Endothelial cell of umbilical vein (primary cell): Measurements from ENCODE around the gene C17orf113. TPM values are rescaled to one million over a fixed set of nuclear protein-coding genes. Genes with fewer than 3 reads are reported as not detected.

Source experiments
- BruUV-seq: library from RNA; stranded (reverse); fragments of 400-500 nt; replicated peaks from 2 replicates; lab custom pipeline; 2021; lab: Mats Ljungman, UMichigan
- CTCF ChIA-PET: fragments of 300-600, 350-600 bp; sonication (Branson Sonifier 250); formaldehyde crosslinking; loops from one replicate; lab custom pipeline; 2021; ENCODE audit warnings: antibody characterized with exemption, inconsistent platforms; lab: Charles Lee
- POLR2A ChIA-PET: fragments of 300-600, 350-600 bp; sonication (Branson Sonifier 250); formaldehyde crosslinking; loops from one replicate; lab custom pipeline; 2021; ENCODE audit warnings: antibody characterized with exemption, inconsistent platforms; lab: Charles Lee
- DNase-seq: peaks from one replicate; pipeline ENCODE4 v3.0.0-alpha.2; 2011; ENCODE audit warnings: low read depth, low spot score
- FAIRE-seq: peaks from 2 replicates; lab custom pipeline; 2011; peaks lifted over from hg19 to GRCh38; lab: Jason Lieb, UNC
- H2AFZ ChIP-seq: 2 replicates; pipeline ENCODE4 v1.6.0; 2012; ENCODE audit warnings: low read depth, low read length, control low read depth, inconsistent platforms
- H3K27ac ChIP-seq: 2 replicates; pipeline ENCODE4 v1.5.1; 2011; ENCODE audit warnings: low read depth, mild to moderate bottlenecking, control low read depth, low read length, moderate library complexity; ENCODE audit not compliant: insufficient read depth
- H3K27me3 ChIP-seq, 2 experiments: 2 replicates each; pipeline versions ENCODE4 v1.6.0 to v1.6.1; 2011; ENCODE audit warnings: low read length in 2 of 2, mixed read lengths in 1 of 2; ENCODE audit not compliant: control insufficient read depth in 2 of 2, insufficient read depth in 2 of 2
- H3K36me3 ChIP-seq, 2 experiments: 2 replicates in 1 of 2; 3 replicates in 1 of 2; pipeline ENCODE4 v1.5.1; 2011; ENCODE audit warnings: low read length in 2 of 2, mild to moderate bottlenecking in 1 of 2, moderate library complexity in 1 of 2; ENCODE audit not compliant: control insufficient read depth in 2 of 2, insufficient read depth in 2 of 2; ENCODE audit errors: extremely low read depth in 1 of 2
- H3K4me1 ChIP-seq: 3 replicates; pipeline ENCODE4 v1.5.1; 2011; ENCODE audit warnings: mild to moderate bottlenecking, low read length; ENCODE audit not compliant: control insufficient read depth, insufficient read depth; ENCODE audit errors: extremely low read depth
- H3K4me2 ChIP-seq: 2 replicates; pipeline ENCODE4 v1.6.1; 2011; ENCODE audit warnings: low read length, control low read depth, mixed read lengths; ENCODE audit not compliant: insufficient read depth
- H3K4me3 ChIP-seq, 3 experiments: fragments of 200-600 bp in 1 of 3; sonication (generic), shearing (Covaris generic) in 1 of 3; replicated peaks in 1 of 3; 2 replicates each; pipeline ENCODE4 v1.5.1; 2011 to 2016; ENCODE audit warnings: control low read depth in 3 of 3, low read length in 3 of 3, mild to moderate bottlenecking in 2 of 3, inconsistent platforms in 1 of 3, low read depth in 1 of 3, moderate library complexity in 1 of 3; ENCODE audit not compliant: insufficient read depth in 1 of 3
- H3K79me2 ChIP-seq: 2 replicates; pipeline ENCODE4 v1.6.0; 2012; ENCODE audit warnings: low read length, inconsistent platforms; ENCODE audit not compliant: control insufficient read depth, insufficient read depth
- H3K9ac ChIP-seq: replicated peaks from 2 replicates; pipeline ENCODE3; 2011; ENCODE audit warnings: low read length, control low read depth; ENCODE audit not compliant: insufficient read depth; ENCODE audit errors: extremely low read depth
- H3K9me1 ChIP-seq: replicated peaks from 3 replicates; pipeline ENCODE4 v1.6.0; 2011; ENCODE audit warnings: mild to moderate bottlenecking, low read length; ENCODE audit not compliant: control insufficient read depth, insufficient read depth; ENCODE audit errors: extremely low read depth
- H3K9me3 ChIP-seq: replicated peaks from 2 replicates; pipeline ENCODE4 v1.5.1; 2012; ENCODE audit warnings: low read length, inconsistent platforms; ENCODE audit not compliant: control insufficient read depth, insufficient read depth
- H4K20me1 ChIP-seq: replicated peaks from 2 replicates; pipeline ENCODE3; 2011; ENCODE audit warnings: mild to moderate bottlenecking, low read length; ENCODE audit not compliant: control insufficient read depth, insufficient read depth; ENCODE audit errors: extremely low read depth
- EZH2 ChIP-seq: IDR thresholded peaks from 2 replicates; pipeline ENCODE4 v1.6.1; 2012; ENCODE audit warnings: borderline replicate concordance, low read depth, mild to moderate bottlenecking, moderate library complexity, low read length, inconsistent platforms; ENCODE audit not compliant: severe bottlenecking
- FOS ChIP-seq: IDR thresholded peaks from 2 replicates; pipeline ENCODE4 v1.6.1; 2011; ENCODE audit warnings: mild to moderate bottlenecking, low read length, moderate library complexity, borderline replicate concordance; ENCODE audit not compliant: insufficient read depth
- GATA2 ChIP-seq: IDR thresholded peaks from 2 replicates; pipeline ENCODE4 v1.7.0; 2011; ENCODE audit warnings: low read depth, mild to moderate bottlenecking, moderate library complexity, mixed read lengths, low read length; ENCODE audit not compliant: insufficient read length, insufficient read depth
- JUN ChIP-seq: IDR thresholded peaks from 2 replicates; pipeline ENCODE4 v1.6.1; 2011; ENCODE audit warnings: borderline replicate concordance, low read depth; ENCODE audit not compliant: insufficient read length, insufficient read depth
- MYC ChIP-seq: IDR thresholded peaks from one replicate; pipeline ENCODE4 v1.6.1; 2011; ENCODE audit warnings: mild to moderate bottlenecking, low read depth, low read length
- POLR2A ChIP-seq: IDR thresholded peaks from 2 replicates; pipeline ENCODE4 v1.6.1; 2012; ENCODE audit warnings: low read depth, mild to moderate bottlenecking, control low read depth, low read length
- POLR2AphosphoS5 ChIP-seq: IDR thresholded peaks from 2 replicates; pipeline ENCODE4 v1.6.1; 2012; ENCODE audit warnings: low read depth, mild to moderate bottlenecking, control low read depth, low read length, moderate library complexity; ENCODE audit not compliant: insufficient read depth
- dilution Hi-C: fragments of 300-500 bp; cut with MboI; formaldehyde crosslinking; loops from one replicate; pipeline ENCODE4 v1.15.0; 2019; ENCODE audit warnings: low sequenced_read_pairs; ENCODE audit not compliant: extremely low pct_ligation_motif_present
- intact Hi-C: fragments of 100-400 bp; cut with micrococcal nuclease; formaldehyde crosslinking; loops from one replicate; pipeline ENCODE4 v1.10.0; 2022
- polyA plus RNA-seq, 4 experiments: library from polyadenylated mRNA; depleted of rRNA in 3 of 4; stranded (reverse) in 3 of 4; unstranded in 1 of 4; fragments of >200 nt; gene quantifications; 2 replicates each; pipeline versions ENCODE4 v1.2.1 to v1.2.3, GENCODE V29; 2011 to 2012; ENCODE audit warnings: missing spikeins in 1 of 4
- total RNA-seq: library from RNA; stranded (reverse); gene quantifications from 2 replicates; pipeline ENCODE4 v1.2.3, GENCODE V29; 2021
- TF ChIP-seq, protein P1 (sequence below), 2 donors: IDR thresholded peaks; 1 replicate in 1 of 2; 2 replicates in 1 of 2; pipeline ENCODE4 v1.5.1; 2011; ENCODE audit warnings: low read length in 2 of 2, mild to moderate bottlenecking in 2 of 2, moderate library complexity in 2 of 2, control low read depth in 1 of 2, inconsistent platforms in 1 of 2, low read depth in 1 of 2; ENCODE audit not compliant: insufficient read depth in 1 of 2; ENCODE audit errors: extremely low read depth in 1 of 2
- TF ChIP-seq, protein P2 (sequence below): IDR thresholded peaks from 2 replicates; pipeline ENCODE4 v1.6.1; 2011; ENCODE audit not compliant: insufficient read depth, insufficient read length

Gene C17orf113
- total and polyA plus RNA-seq, 2 donors (not counting 3 experiments of a cell fraction or from before 2014, with no cell fraction given): 0.20 to 0.30 TPM

DNA sequence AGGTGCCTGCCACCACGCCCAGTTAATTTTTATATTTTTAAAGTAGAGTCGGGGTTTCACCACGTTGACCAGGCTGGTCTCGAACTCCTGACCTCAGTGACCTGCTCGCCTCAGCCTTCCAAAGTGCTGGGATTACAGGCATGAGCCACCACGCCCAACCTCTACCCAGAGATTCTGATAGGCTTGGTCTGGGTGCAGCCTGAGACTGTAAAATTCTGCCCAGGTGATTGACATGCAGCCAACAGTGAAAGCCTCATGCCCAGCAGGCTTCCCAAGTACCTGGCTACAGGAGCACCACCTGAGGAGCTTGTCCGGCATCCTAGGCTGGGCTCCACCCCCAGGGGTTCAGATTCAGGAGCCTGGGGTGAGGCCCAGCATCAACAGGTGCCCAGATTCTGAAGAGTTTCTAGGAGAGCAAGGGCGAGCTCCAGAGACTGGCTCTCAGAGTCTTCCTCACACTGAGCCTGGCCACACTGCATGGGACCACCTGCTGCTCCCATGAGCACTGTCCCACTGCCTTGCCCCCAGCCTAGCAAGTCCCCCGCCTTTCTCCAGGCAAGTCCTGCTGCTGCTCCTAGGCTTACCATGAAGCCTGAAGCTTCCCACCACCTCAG lies 31.2 kb upstream of the C17orf113 start:
- Histone ChIP-seq H3K4me2 (no peak overlapping the region), H3K36me3 (no peaks in the 10 kb centered on the region), H3K4me1 (peaks cover 3% of the 10 kb centered on the region), H3K9ac (no peak overlapping the region), H3K9me3 (no peaks in the 10 kb centered on the region), H3K9me1 (no peaks in the 10 kb centered on the region), H3K27ac (no peak overlapping the region), H3K4me3 (no peak overlapping the region), H2AFZ (no peak overlapping the region), H4K20me1 (no peaks in the 10 kb centered on the region), H3K27me3 (peaks cover 0 to 2% of the 10 kb centered on the region in 2 experiments), H3K79me2 (no peaks in the 10 kb centered on the region)
- dilution Hi-C loops (no loop called here), intact Hi-C loops (no loop called here)
- CTCF ChIA-PET: no interaction called here
- TF ChIP-seq POLR2AphosphoS5 (no peak), JUN (no peak), GATA2 (no peak), EZH2 (no peak), MYC (no peak), FOS (no peak), POLR2A (no peak)
- TF ChIP-seq, protein P1, sequence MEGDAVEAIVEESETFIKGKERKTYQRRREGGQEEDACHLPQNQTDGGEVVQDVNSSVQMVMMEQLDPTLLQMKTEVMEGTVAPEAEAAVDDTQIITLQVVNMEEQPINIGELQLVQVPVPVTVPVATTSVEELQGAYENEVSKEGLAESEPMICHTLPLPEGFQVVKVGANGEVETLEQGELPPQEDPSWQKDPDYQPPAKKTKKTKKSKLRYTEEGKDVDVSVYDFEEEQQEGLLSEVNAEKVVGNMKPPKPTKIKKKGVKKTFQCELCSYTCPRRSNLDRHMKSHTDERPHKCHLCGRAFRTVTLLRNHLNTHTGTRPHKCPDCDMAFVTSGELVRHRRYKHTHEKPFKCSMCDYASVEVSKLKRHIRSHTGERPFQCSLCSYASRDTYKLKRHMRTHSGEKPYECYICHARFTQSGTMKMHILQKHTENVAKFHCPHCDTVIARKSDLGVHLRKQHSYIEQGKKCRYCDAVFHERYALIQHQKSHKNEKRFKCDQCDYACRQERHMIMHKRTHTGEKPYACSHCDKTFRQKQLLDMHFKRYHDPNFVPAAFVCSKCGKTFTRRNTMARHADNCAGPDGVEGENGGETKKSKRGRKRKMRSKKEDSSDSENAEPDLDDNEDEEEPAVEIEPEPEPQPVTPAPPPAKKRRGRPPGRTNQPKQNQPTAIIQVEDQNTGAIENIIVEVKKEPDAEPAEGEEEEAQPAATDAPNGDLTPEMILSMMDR (IDR thresholded peaks at IDR 0.05; ENCODE audit: extremely low read depth in 1 of 2, insufficient read depth in 1 of 2, low read depth in 1 of 2, low read length in 2 of 2): no peak
- TF ChIP-seq, protein P2, sequence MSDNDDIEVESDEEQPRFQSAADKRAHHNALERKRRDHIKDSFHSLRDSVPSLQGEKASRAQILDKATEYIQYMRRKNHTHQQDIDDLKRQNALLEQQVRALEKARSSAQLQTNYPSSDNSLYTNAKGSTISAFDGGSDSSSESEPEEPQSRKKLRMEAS: no peak
- FAIRE-seq (no peak), DNase-seq (no peak)
- POLR2A ChIA-PET: no interaction called here
- BruUV-seq: no TSS peak
